ENCODE results near the gene RAB44. TPM values are rescaled to one million over a fixed set of nuclear protein-coding genes. Genes with fewer than 3 reads are reported as not detected.

Gene RAB44
- total RNA-seq, 1 donor from 2014 or later, result 0.21 TPM

DNA sequence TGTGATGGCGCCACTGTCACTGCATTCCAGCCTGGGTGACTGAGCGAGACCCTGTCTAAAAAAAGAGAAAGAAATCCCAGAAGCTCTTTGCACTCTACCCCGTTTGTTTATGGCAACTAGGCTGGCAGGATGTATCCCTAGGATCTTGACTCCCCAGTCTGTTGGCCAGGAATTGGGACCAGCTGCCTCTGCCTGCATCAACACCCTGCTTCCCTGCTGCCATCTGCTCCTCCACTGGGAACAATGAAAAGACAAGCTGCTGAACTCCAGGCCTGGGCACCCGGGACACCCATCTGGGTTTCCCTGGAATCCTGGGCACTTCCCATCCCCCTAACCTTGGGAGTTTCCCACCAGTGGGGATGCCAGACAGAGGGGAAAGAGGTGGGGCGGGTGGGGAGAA lies 76.7 kb downstream of the RAB44 start:
- Histone ChIP-seq H3K27me3 (no peaks in the 10 kb centered on the region), H3K36me3 (no peaks in the 10 kb centered on the region), H3K4me3 (no peak overlapping the region), H3K27ac (no peak overlapping the region), H3K9me3 (no peaks in the 10 kb centered on the region), H3K4me1 (no peaks in the 10 kb centered on the region)
- TF ChIP-seq, protein P1, sequence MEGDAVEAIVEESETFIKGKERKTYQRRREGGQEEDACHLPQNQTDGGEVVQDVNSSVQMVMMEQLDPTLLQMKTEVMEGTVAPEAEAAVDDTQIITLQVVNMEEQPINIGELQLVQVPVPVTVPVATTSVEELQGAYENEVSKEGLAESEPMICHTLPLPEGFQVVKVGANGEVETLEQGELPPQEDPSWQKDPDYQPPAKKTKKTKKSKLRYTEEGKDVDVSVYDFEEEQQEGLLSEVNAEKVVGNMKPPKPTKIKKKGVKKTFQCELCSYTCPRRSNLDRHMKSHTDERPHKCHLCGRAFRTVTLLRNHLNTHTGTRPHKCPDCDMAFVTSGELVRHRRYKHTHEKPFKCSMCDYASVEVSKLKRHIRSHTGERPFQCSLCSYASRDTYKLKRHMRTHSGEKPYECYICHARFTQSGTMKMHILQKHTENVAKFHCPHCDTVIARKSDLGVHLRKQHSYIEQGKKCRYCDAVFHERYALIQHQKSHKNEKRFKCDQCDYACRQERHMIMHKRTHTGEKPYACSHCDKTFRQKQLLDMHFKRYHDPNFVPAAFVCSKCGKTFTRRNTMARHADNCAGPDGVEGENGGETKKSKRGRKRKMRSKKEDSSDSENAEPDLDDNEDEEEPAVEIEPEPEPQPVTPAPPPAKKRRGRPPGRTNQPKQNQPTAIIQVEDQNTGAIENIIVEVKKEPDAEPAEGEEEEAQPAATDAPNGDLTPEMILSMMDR (IDR thresholded peaks at IDR 0.05), result no peak
- DNase-seq (ENCODE audit: low spot score in 2 of 2), result no peak
- intact Hi-C loops (cut with DNase I), result no loop called here

DNA sequence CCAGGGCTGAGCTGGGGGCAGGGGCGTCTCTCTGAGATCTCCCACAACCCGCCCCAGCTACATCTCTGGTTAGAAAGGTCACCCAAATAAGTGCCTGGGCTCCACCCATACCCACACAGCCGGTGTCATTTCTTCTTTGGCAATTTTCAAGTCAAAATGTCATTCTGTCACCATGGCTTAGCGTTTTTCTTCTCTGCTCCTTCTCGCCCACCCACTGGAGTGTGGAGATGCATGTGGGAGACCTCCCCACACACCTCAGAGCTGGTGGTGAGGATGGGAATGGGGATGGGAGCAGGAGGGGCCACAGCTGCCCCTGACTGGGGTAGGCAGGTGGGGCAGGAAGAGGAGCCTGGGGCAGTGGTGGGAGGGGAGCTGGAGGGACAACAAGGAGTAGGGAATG lies 78.5 kb downstream of the RAB44 start:
- H3K4me1 ChIP-seq, result no peaks in the 10 kb centered on the region
- intact Hi-C loops (cut with DNase I), result no loop called here
- no peaks in the 10 kb centered on the region for H3K27me3 ChIP-seq
- H3K27ac ChIP-seq, result no peak overlapping the region
- no peaks in the 10 kb centered on the region for H3K36me3 ChIP-seq
- DNase-seq (ENCODE audit: low spot score in 2 of 2), result no peak
- TF ChIP-seq, protein P1 (IDR thresholded peaks at IDR 0.05), result no peak
- H3K4me3 ChIP-seq, result no peak overlapping the region
- no peaks in the 10 kb centered on the region for H3K9me3 ChIP-seq

DNA sequence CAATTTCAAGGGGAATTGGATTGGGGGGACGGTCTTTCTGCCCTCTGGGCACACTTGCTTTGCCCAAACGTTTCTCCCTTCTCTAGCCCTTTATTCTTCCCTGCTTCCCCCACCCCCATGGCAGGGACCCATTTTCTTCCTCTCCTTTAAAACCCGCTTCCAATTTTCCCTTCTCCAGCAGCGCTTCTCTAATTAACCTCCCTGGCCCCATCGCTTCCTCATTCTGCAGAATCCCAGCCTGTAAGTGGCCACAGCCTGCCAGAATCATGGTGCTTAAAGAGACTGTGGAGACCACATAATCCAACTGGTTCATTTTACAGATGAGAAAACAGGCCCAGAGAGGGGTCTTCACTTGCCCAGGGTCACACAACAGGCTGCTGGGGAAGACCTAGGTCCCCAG lies 80.2 kb downstream of the RAB44 start:
- DNase-seq (ENCODE audit: low spot score in 2 of 2), result no peak
- no peaks in the 10 kb centered on the region for H3K36me3 ChIP-seq
- H3K9me3 ChIP-seq, result no peaks in the 10 kb centered on the region
- TF ChIP-seq, protein P1 (IDR thresholded peaks at IDR 0.05), result no peak
- H3K4me1 ChIP-seq, result no peaks in the 10 kb centered on the region
- no peak overlapping the region for H3K4me3 ChIP-seq
- H3K27ac ChIP-seq, result no peak overlapping the region
- no peaks in the 10 kb centered on the region for H3K27me3 ChIP-seq
- intact Hi-C loops (cut with DNase I), result no loop called here

DNA sequence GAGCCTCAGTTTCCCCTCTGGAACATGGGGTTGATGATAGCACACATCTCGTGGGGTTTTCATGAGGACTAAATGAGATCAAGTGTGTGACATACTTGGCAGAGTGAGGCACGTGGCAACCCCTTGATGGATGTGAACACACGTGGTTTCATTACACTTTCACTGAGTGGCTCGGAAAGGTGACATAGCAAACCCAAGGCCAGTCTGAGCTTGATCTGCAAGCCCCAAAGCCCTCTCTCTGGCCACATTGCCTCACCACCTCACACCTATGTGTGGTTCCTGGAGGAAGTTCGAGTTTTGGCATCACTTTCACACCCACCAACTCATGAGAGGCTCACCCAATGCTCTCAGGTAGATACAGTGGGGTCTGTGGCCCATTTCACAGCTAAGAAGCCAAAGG lies 81.6 kb downstream of the RAB44 start:
- Histone ChIP-seq H3K4me3 (no peak overlapping the region), H3K9me3 (no peaks in the 10 kb centered on the region), H3K36me3 (no peaks in the 10 kb centered on the region), H3K27ac (no peak overlapping the region), H3K4me1 (no peaks in the 10 kb centered on the region), H3K27me3 (no peaks in the 10 kb centered on the region)
- TF ChIP-seq, protein P1 (IDR thresholded peaks at IDR 0.05), result no peak
- no peak for DNase-seq (ENCODE audit: low spot score in 2 of 2)
- intact Hi-C loops (cut with DNase I), result no loop called here

DNA sequence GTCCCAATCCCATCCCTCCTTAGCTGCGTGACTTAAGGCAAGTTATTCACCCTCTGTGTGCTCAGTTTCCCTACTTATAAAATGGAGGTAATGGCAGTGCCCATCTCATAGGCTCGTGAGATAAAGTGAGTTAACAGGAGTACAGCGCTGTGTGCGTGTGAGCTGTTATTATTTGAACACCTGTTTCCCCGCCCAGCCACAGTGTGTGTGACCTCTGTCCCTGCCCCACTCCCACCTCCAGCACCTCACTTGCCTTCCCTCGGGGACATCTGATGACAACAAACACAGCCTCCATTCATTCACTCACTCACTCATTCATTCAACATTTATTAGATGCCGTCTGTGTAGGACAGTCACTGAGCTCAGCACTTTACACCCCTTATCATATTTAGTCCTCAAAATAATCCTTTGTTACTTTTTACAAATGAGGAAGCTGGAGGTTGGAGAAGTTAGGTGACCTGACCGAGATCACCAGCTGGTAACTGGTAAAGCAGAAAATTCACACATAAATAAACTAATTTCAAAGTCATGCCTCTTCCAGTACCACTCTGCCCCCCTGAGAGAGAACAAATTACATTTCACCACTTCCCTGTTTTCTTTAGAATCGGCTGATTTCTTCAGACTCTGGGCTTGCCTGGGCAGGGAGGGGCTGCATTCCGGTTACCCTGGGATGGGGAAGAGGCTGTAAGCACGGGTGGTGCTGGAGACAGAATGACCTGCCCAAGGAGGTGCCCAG lies 83.0 kb downstream of the RAB44 start:
- no peak for DNase-seq (ENCODE audit: low spot score in 2 of 2)
- Histone ChIP-seq H3K27me3 (no peaks in the 10 kb centered on the region), H3K9me3 (no peaks in the 10 kb centered on the region), H3K4me3 (no peak overlapping the region), H3K27ac (no peak overlapping the region), H3K4me1 (no peaks in the 10 kb centered on the region), H3K36me3 (no peaks in the 10 kb centered on the region)
- intact Hi-C loops (cut with DNase I), result no loop called here
- TF ChIP-seq, protein P1 (IDR thresholded peaks at IDR 0.05), result no peak

DNA sequence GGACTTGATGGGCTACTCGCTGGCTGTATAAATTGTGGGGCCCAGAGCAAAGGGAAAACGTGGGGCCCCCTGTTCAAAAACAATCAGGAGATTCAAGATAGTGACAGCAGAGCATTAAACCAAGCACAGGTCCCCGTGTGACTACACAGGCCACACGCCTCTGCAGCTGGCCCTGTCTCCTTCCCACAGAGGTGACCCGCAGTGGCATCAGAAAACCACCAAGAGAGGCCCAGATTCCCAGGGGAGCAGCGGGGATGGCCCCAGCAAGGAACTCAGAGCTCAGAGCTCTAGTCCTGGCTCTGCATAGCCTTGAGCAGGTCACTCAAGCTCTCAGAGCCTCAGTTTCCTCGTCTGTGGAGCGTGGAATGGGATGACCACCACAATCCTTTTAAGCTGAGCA lies 84.0 kb downstream of the RAB44 start:
- no peaks in the 10 kb centered on the region for H3K9me3 ChIP-seq
- intact Hi-C loops (cut with DNase I), result no loop called here
- H3K27me3 ChIP-seq, result no peaks in the 10 kb centered on the region
- H3K4me3 ChIP-seq, result no peak overlapping the region
- no peak overlapping the region for H3K27ac ChIP-seq
- H3K36me3 ChIP-seq, result no peaks in the 10 kb centered on the region
- TF ChIP-seq, protein P1 (IDR thresholded peaks at IDR 0.05), result no peak
- no peaks in the 10 kb centered on the region for H3K4me1 ChIP-seq
- no peak for DNase-seq (ENCODE audit: low spot score in 2 of 2)
